ENCODE measurements around the gene CNTNAP1. TPM values are rescaled to one million over a fixed set of nuclear protein-coding genes. Genes with fewer than 3 reads are reported as not detected.

CNTNAP1 gene
- 10 to 100 TPM in 1 of 9 donors, 1 to 10 TPM in 8; 1.3 to 17.9 (median 3.1) TPM for total RNA-seq
- 1 to 10 TPM; 2.2 to 4.3 TPM for polyA plus RNA-seq
- long read RNA-seq, donor 1 = 0 reads
- long read RNA-seq, donor 2, partial matches to known transcripts = 1 of 1 reads
- long read RNA-seq, donor 2, other reads (novel, unspliced or antisense) = 0 of 1 reads
- long read RNA-seq, donor 3 = 0 reads

DNA sequence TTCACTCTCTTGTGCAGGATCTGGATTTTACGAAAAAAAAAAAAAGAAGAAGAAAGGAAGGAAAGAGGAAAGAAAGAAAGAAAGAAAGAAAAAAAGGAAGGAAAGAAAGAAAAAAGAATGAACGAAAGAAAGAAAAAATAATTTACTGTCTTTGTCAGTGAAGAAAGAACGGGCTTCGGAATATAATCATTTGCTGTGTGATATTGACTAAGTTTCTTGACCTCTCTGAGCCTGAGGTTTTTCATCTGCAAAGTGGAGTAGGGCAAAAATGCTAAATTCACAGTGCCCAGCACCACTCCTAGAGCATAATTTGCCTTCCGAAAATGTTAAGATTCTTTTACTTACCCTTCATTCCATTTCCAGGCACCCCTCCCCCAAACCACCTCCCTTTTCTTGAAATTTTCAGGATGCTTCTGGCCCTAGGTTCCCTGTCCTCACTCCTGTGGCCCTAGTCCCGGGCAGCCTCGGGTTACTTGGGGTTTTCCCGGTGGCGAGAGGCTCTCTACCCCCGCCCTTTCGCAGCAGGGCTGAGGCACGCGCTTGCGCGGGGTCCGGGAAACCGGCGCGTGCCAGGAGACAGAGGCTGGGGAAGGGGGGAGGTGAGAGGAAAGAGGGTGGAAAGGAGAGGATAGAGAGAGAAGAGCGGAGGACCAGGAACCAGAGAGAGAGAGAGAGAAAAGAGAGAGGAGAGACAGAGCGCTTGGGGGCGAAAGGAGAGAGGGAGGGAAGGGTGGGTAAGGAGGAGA, at the start of gene CNTNAP1:
Gene CNTNAP1 (plus strand): TSS at position 556 of the 746 bp plus-strand sequence. CDS start 299 bp downstream, outside the sequence.
- Histone ChIP-seq H3K4me1 (peaks cover 2 to 68% (median 61%) of the 10 kb centered on the region in 12 donors), H3K4me3 (peak within 1 kb of the TSS in 11 of 12 donors; percentile 13 to 70 (median 50)), H3K27ac (peak within 1 kb of the TSS in 11 of 12 donors; percentile 22 to 75 (median 65)), H3K36me3 (peaks cover 0 to 24% (median 5%) of the 10 kb centered on the region in 9 donors), H3K9me3 (no peaks in the 10 kb centered on the region), H3K27me3 (peaks cover 0 to 14% (median 0%) of the 10 kb centered on the region in 9 donors)
- WGBS, 4 donors = 13 to 15% (median 14%) methylated on average over 22 of the region's 22 CpGs
- DNase-seq = peak; percentile 64 to 77 (median 69)
- ATAC-seq = peak in 1 of 4 donors; percentile 1
- TF ChIP-seq, protein P1, sequence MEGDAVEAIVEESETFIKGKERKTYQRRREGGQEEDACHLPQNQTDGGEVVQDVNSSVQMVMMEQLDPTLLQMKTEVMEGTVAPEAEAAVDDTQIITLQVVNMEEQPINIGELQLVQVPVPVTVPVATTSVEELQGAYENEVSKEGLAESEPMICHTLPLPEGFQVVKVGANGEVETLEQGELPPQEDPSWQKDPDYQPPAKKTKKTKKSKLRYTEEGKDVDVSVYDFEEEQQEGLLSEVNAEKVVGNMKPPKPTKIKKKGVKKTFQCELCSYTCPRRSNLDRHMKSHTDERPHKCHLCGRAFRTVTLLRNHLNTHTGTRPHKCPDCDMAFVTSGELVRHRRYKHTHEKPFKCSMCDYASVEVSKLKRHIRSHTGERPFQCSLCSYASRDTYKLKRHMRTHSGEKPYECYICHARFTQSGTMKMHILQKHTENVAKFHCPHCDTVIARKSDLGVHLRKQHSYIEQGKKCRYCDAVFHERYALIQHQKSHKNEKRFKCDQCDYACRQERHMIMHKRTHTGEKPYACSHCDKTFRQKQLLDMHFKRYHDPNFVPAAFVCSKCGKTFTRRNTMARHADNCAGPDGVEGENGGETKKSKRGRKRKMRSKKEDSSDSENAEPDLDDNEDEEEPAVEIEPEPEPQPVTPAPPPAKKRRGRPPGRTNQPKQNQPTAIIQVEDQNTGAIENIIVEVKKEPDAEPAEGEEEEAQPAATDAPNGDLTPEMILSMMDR (IDR thresholded peaks at IDR 0.05) = no peak
- TF ChIP-seq POLR2A (IDR thresholded peaks at IDR 0.05) = no peak
- intact Hi-C loops (cut with DNase I) = loop anchor here in 3 of 10 donors (5.0 to 10.0 kb wide), 2 partner anchors 75 to 97 kb away; partner anchors contain the start of genes RETREG3 (in 3 of the 3) and TUBG1 (in 3 of the 3)

DNA sequence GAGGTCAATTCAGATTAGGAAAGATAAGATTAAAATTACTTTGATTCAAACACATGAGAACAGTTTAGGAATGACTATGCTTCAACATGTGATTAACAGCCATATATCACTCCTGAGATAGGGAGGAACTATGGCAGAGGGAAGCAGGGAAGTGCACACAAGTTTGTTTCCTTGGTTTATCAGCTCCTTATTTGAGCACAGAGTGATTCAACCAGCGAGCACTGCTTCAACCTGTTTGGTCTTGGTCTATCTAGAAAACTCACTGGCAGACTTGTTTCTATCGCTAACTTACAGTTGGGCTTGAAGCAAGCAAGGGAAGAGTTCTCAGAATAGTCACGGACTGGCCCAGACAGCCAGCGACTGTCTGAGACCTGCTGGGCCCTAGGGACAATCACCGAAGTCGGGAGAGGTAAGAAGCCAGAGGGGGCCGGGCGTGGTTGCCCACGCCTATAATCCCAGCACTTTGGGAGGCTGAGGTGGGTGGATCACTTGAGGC, 49.3 kb upstream of the CNTNAP1 start:
- DNase-seq (no peak), ATAC-seq (no peak)
- no peak overlapping the region for H3K27ac ChIP-seq
- 70 to 79% (median 74%) methylated on average over 9 of the region's 9 CpGs for WGBS, 4 donors
- no peaks in the 10 kb centered on the region for H3K36me3 ChIP-seq
- TF ChIP-seq, protein P1 (IDR thresholded peaks at IDR 0.05) = no peak
- intact Hi-C loops (cut with DNase I) = loop anchor here in 1 of 10 donors (10.0 kb wide), 1 partner anchor 522 kb away; no protein-coding TSS in a partner anchor
- no peak overlapping the region for H3K4me3 ChIP-seq
- no peaks in the 10 kb centered on the region for H3K4me1 ChIP-seq
- H3K27me3 ChIP-seq = no peaks in the 10 kb centered on the region
- H3K9me3 ChIP-seq = no peaks in the 10 kb centered on the region

DNA sequence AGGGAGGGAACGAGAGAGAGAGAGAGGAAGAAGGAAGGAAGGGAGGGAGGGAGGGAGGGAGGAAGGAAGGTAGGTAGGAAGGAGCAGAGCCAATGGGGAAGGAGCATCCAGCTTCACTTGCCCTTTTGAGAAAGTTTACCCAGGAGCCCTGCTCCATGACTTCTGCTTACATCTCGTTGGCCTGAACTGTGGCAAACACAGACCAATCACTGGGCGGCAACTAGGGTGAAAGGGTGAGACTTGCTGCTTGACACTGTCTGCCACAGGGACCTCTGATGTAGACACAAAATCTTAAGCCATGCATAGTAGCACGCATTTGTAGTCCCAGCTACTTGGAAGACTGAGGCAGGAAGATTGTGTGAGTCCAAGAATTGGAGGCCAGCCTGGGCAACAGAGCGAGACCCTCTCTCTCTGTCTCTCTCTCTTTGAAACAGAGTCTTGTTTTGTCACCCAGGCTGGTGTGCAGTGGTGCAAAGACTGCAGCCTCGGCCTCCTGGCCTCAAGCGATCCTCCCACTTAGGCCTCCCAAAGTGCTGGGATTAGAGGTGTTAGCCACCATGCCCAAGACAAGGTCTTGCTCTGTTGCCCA, 42.7 kb upstream of the CNTNAP1 start:
- Histone ChIP-seq H3K9me3 (no peaks in the 10 kb centered on the region), H3K4me1 (no peaks in the 10 kb centered on the region), H3K27ac (no peak overlapping the region), H3K36me3 (no peaks in the 10 kb centered on the region), H3K4me3 (no peak overlapping the region), H3K27me3 (no peaks in the 10 kb centered on the region)
- intact Hi-C loops (cut with DNase I) = loop anchor here in 1 of 10 donors (10.0 kb wide), 1 partner anchor 515 kb away; no protein-coding TSS in a partner anchor
- TF ChIP-seq, protein P1 (IDR thresholded peaks at IDR 0.05) = no peak
- no peak for TF ChIP-seq POLR2A (IDR thresholded peaks at IDR 0.05)
- 80 to 88% (median 85%) methylated on average over 6 of the region's 7 CpGs for WGBS, 4 donors
- DNase-seq = no peak
- ATAC-seq = no peak

DNA sequence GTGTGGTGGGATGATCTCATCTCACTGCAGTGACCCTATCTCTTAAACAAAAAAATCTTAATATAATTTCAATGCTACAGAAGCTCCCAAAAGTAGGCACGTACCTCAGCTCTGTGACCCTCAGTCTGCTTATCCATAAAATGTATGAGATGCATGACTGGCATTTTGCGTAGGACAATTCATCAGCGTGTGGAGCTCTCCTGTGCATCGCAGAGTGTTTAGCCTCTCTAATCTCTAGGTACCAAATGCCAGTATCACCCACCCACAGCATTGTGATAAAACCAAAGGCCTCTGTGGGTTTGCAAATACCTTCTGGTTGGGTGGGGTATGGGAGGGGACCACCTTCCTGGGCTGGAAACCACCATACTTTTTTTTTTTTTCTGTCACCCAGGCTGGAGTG, 42.2 kb upstream of the CNTNAP1 start:
- H3K36me3 ChIP-seq = no peaks in the 10 kb centered on the region
- no peaks in the 10 kb centered on the region for H3K4me1 ChIP-seq
- WGBS, 4 donors = 78 to 94% (median 88%) methylated on average over 4 of the region's 4 CpGs
- DNase-seq = no peak
- H3K9me3 ChIP-seq = no peaks in the 10 kb centered on the region
- intact Hi-C loops (cut with DNase I) = no loop called here
- no peak for ATAC-seq
- H3K27me3 ChIP-seq = no peaks in the 10 kb centered on the region
- H3K27ac ChIP-seq = no peak overlapping the region
- no peak overlapping the region for H3K4me3 ChIP-seq
- TF ChIP-seq POLR2A (IDR thresholded peaks at IDR 0.05) = no peak
- TF ChIP-seq, protein P1 (IDR thresholded peaks at IDR 0.05) = no peak
